K562 (cell line): ENCODE results near the gene LONRF2. TPM values are rescaled to one million over a fixed set of nuclear protein-coding genes. Genes with fewer than 3 reads are reported as not detected.

Experiments used
- ARID1B ChIP-seq: fragments of 450-650 bp; IDR thresholded peaks from 2 replicates; pipeline ENCODE4 v1.6.1; 2016; ENCODE audit warnings: antibody characterized with exemption, mild to moderate bottlenecking, inconsistent platforms
- CC2D1A ChIP-seq: fragments of 450-650 bp; IDR thresholded peaks from 2 replicates; pipeline ENCODE4 v1.6.1; 2017; ENCODE audit warnings: mild to moderate bottlenecking
- CCNT2 ChIP-seq: IDR thresholded peaks from 2 replicates; pipeline ENCODE4 v1.6.1; 2011; ENCODE audit warnings: borderline replicate concordance, low read depth, mild to moderate bottlenecking, moderate library complexity, mixed read lengths, low read length; ENCODE audit not compliant: insufficient read length; ENCODE audit errors: extremely low read depth
- FIP1L1 ChIP-seq: fragments of 200-400 bp; formaldehyde crosslinking; IDR thresholded peaks from 2 replicates; pipeline ENCODE4 v1.6.1; 2018; ENCODE audit warnings: mild to moderate bottlenecking, low read depth, low read length; ENCODE audit not compliant: poor library complexity, severe bottlenecking
- FOXJ2 ChIP-seq: fragments of 200-800 bp; sonication (Bioruptor generic); IDR thresholded peaks from 2 replicates; pipeline ENCODE4 v1.6.1; 2016; ENCODE audit warnings: missing genetic modification characterization, missing compliant biosample characterization
- GTF2E2 ChIP-seq: fragments of 200-800 bp; sonication (Bioruptor generic); IDR thresholded peaks from 2 replicates; pipeline ENCODE4 v1.6.1; 2016; ENCODE audit warnings: missing genetic modification characterization, missing compliant biosample characterization
- JUNB ChIP-seq: fragments of 450-650 bp; formaldehyde crosslinking; conservative IDR thresholded peaks from 2 replicates; pipeline ENCODE4 v1.4.0; 2020; ENCODE audit warnings: mild to moderate bottlenecking
- NR2C2 ChIP-seq, 2 experiments: fragments of 200-800 bp in 1 of 2; sonication (Bioruptor generic) in 1 of 2; sonication (generic) in 1 of 2; formaldehyde crosslinking in 1 of 2; IDR thresholded peaks; 2 replicates each; pipeline versions ENCODE4 v1.6.1 to v1.8.0; 2016 to 2022; ENCODE audit warnings: mild to moderate bottlenecking in 1 of 2, missing compliant biosample characterization in 1 of 2, missing genetic modification characterization in 1 of 2, missing genetic modification reagents in 1 of 2
- POLR3G ChIP-seq: IDR thresholded peaks from 2 replicates; pipeline ENCODE4 v1.6.1; 2011; ENCODE audit not compliant: insufficient read length, insufficient replicate concordance; ENCODE audit errors: extremely low read depth
- PPARD ChIP-seq: fragments of 250-450 bp; sonication (Bioruptor Pico); IDR thresholded peaks from 2 replicates; pipeline ENCODE4 v1.8.0; 2022; ENCODE audit warnings: inconsistent platforms, mild to moderate bottlenecking, moderate library complexity
- RNF2 ChIP-seq: sonication (generic); IDR thresholded peaks from 2 replicates; pipeline ENCODE4 v1.6.1; 2016
- RUNX1 ChIP-seq: sonication (generic); IDR thresholded peaks from 2 replicates; pipeline ENCODE4 v1.6.1; 2016; ENCODE audit warnings: antibody characterized with exemption, low read depth
- XRCC3 ChIP-seq: fragments of 450-650 bp; IDR thresholded peaks from 2 replicates; pipeline ENCODE4 v1.6.1; 2017; ENCODE audit warnings: mild to moderate bottlenecking, moderate library complexity
- ZBTB7A ChIP-seq: IDR thresholded peaks from 2 replicates; pipeline ENCODE4 v1.6.1; 2011; ENCODE audit warnings: low read depth, mild to moderate bottlenecking, low read length, moderate library complexity, borderline replicate concordance; ENCODE audit not compliant: control insufficient read depth
- ZFP1 ChIP-seq: fragments of 450-650 bp; formaldehyde crosslinking; IDR thresholded peaks from 2 replicates; pipeline ENCODE4 v1.4.0; 2020; ENCODE audit warnings: mild to moderate bottlenecking, mixed read lengths
- ZNF324 ChIP-seq: fragments of 250-450 bp; sonication (Bioruptor Pico); IDR thresholded peaks from 2 replicates; pipeline ENCODE4 v1.4.0; 2020; ENCODE audit warnings: mild to moderate bottlenecking
- ZNF696 ChIP-seq: fragments of 250-450 bp; sonication (Bioruptor Pico); conservative IDR thresholded peaks from 2 replicates; pipeline ENCODE4 v1.4.0; 2020; ENCODE audit warnings: mild to moderate bottlenecking, moderate library complexity
- polyA plus RNA-seq, 8 experiments: library from polyadenylated mRNA; depleted of rRNA in 4 of 8; stranded (reverse) in 5 of 8; unstranded in 3 of 8; fragments of >200 nt; fragmentation: Nextera tagmentation in 2 of 8; fragmentation: Illumina TruSeq in 1 of 8; extraction: Ambion mirVana in 2 of 8; extraction: Trizol in 1 of 8; gene quantifications; 2 replicates each; pipeline versions ENCODE4 v1.2.1 to v1.2.3, GENCODE V29; 2011 to 2014; ENCODE audit warnings: inconsistent platforms in 1 of 8, missing spikeins in 1 of 8
- total RNA-seq, 7 experiments: library from RNA; depleted of rRNA in 6 of 7; stranded (reverse); fragments of >200 nt in 6 of 7; fragmentation: Illumina TruSeq in 2 of 7; extraction: Trizol in 2 of 7; gene quantifications; 2 replicates each; pipeline versions ENCODE4 v1.2.1 to v1.2.3, GENCODE V29; 2011 to 2021; ENCODE audit warnings: low replicate concordance in 1 of 7
- TF ChIP-seq, protein P1 (sequence below): IDR thresholded peaks from 2 replicates; pipeline ENCODE4 v1.6.1; 2016; ENCODE audit warnings: missing genetic modification characterization, missing compliant biosample characterization
- TF ChIP-seq, protein P2 (sequence below): fragments of 450-650 bp; IDR thresholded peaks from 2 replicates; pipeline ENCODE4 v1.6.1; 2017; ENCODE audit warnings: antibody characterized with exemption, mild to moderate bottlenecking
- TF ChIP-seq, protein P3 (sequence below): fragments of 200-800 bp; sonication (Bioruptor generic); IDR thresholded peaks from 2 replicates; pipeline ENCODE4 v1.6.1; 2017; ENCODE audit warnings: missing genetic modification characterization, missing compliant biosample characterization

LONRF2 gene
- total and polyA plus RNA-seq, 9 of the 15 experiments (the other 6 are each of a cell fraction or from before 2014, with no cell fraction given) = 0.35 to 5.0 (median 2.7) TPM

DNA sequence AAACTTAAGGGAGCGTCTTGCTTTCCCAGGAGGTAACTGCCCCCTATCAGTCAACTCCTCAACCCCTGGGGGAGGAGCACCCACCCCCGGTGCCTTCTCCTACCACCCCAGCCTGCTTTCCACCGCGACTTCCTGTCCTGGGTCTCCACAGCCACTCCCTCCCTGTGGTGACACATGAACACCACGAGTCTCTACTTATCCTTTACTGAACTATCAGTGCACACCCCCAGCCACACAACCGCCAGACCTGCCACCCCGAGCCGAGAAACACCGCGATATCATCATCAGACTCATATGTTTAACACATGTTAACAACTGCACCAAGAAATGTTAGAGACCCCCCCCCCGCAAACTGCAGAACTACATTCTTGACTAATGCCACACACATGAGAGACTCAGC is 43.3 kb downstream of the LONRF2 start (continued):
- no peak for TF ChIP-seq XRCC3
- no peak for TF ChIP-seq GTF2E2 (tag)
- 0 out of 2 replicates have a peak, but pooled peaks have one; percentile 26 for TF ChIP-seq CC2D1A
- TF ChIP-seq, protein P1, sequence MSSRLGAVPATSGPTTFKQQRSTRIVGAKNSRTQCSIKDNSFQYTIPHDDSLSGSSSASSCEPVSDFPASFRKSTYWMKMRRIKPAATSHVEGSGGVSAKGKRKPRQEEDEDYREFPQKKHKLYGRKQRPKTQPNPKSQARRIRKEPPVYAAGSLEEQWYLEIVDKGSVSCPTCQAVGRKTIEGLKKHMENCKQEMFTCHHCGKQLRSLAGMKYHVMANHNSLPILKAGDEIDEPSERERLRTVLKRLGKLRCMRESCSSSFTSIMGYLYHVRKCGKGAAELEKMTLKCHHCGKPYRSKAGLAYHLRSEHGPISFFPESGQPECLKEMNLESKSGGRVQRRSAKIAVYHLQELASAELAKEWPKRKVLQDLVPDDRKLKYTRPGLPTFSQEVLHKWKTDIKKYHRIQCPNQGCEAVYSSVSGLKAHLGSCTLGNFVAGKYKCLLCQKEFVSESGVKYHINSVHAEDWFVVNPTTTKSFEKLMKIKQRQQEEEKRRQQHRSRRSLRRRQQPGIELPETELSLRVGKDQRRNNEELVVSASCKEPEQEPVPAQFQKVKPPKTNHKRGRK (tag) = no peak
- TF ChIP-seq RUNX1 = no peak
- TF ChIP-seq CCNT2 = no peak
- TF ChIP-seq FIP1L1 = no peak
- TF ChIP-seq, protein P2, sequence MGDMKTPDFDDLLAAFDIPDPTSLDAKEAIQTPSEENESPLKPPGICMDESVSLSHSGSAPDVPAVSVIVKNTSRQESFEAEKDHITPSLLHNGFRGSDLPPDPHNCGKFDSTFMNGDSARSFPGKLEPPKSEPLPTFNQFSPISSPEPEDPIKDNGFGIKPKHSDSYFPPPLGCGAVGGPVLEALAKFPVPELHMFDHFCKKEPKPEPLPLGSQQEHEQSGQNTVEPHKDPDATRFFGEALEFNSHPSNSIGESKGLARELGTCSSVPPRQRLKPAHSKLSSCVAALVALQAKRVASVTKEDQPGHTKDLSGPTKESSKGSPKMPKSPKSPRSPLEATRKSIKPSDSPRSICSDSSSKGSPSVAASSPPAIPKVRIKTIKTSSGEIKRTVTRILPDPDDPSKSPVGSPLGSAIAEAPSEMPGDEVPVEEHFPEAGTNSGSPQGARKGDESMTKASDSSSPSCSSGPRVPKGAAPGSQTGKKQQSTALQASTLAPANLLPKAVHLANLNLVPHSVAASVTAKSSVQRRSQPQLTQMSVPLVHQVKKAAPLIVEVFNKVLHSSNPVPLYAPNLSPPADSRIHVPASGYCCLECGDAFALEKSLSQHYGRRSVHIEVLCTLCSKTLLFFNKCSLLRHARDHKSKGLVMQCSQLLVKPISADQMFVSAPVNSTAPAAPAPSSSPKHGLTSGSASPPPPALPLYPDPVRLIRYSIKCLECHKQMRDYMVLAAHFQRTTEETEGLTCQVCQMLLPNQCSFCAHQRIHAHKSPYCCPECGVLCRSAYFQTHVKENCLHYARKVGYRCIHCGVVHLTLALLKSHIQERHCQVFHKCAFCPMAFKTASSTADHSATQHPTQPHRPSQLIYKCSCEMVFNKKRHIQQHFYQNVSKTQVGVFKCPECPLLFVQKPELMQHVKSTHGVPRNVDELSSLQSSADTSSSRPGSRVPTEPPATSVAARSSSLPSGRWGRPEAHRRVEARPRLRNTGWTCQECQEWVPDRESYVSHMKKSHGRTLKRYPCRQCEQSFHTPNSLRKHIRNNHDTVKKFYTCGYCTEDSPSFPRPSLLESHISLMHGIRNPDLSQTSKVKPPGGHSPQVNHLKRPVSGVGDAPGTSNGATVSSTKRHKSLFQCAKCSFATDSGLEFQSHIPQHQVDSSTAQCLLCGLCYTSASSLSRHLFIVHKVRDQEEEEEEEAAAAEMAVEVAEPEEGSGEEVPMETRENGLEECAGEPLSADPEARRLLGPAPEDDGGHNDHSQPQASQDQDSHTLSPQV = peak; percentile 77
- TF ChIP-seq ZNF696 (CRISPR knock-in tag) = no peak
- peak; percentile 70; the same call in 1 of the 2 replicates for TF ChIP-seq ZFP1
- TF ChIP-seq NR2C2 (CRISPR knock-in tag; IDR thresholded peaks at IDR 0.05) = no peak
- TF ChIP-seq NR2C2 (tag; IDR thresholded peaks at IDR 0.05) = peak; percentile 31
- no peak for TF ChIP-seq PPARD
- 0 out of 2 replicates have a peak, but pooled peaks have one; percentile 25 for TF ChIP-seq RNF2
- TF ChIP-seq, protein P3, sequence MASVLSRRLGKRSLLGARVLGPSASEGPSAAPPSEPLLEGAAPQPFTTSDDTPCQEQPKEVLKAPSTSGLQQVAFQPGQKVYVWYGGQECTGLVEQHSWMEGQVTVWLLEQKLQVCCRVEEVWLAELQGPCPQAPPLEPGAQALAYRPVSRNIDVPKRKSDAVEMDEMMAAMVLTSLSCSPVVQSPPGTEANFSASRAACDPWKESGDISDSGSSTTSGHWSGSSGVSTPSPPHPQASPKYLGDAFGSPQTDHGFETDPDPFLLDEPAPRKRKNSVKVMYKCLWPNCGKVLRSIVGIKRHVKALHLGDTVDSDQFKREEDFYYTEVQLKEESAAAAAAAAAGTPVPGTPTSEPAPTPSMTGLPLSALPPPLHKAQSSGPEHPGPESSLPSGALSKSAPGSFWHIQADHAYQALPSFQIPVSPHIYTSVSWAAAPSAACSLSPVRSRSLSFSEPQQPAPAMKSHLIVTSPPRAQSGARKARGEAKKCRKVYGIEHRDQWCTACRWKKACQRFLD (CRISPR knock-in tag) = peak; percentile 16; the same call in 1 of the 2 replicates
- TF ChIP-seq ZNF324 (CRISPR knock-in tag) = no peak
- no peak for TF ChIP-seq POLR3G
- peak; percentile 48 for TF ChIP-seq ARID1B
- TF ChIP-seq ZBTB7A = peak; percentile 31; the same call in 1 of the 2 replicates
- no peak for TF ChIP-seq JUNB (CRISPR knock-in tag)
- TF ChIP-seq FOXJ2 (tag) = no peak
